Mesenchymal stem cell (in vitro differentiated cells and primary cell): Measurements from ENCODE around the gene ZNF471.

ENCODE experiments used
- DNase-seq: peaks from one replicate; pipeline ENCODE4 v3.0.0-alpha.2; 2013
- H2AFZ ChIP-seq: one replicate; pipeline ENCODE4 v1.6.1; 2013; ENCODE audit warnings: low read depth, mild to moderate bottlenecking, control low read depth, inconsistent platforms, low read length, moderate library complexity
- H2AK5ac ChIP-seq: 2 replicates; pipeline ENCODE4 v1.6.1; 2013; ENCODE audit warnings: low read length, moderate library complexity, mild to moderate bottlenecking, inconsistent platforms; ENCODE audit not compliant: severe bottlenecking
- H2BK120ac ChIP-seq: one replicate; pipeline ENCODE4 v1.6.1; 2013; ENCODE audit warnings: low read depth, mild to moderate bottlenecking, inconsistent platforms, low read length, moderate library complexity
- H2BK12ac ChIP-seq, 2 experiments: one replicate each; pipeline ENCODE4 v1.6.1; 2013; ENCODE audit warnings: inconsistent platforms in 2 of 2, low read length in 2 of 2, mild to moderate bottlenecking in 2 of 2, moderate library complexity in 2 of 2, control low read depth in 1 of 2
- H2BK15ac ChIP-seq: one replicate; pipeline ENCODE4 v1.6.1; 2013; ENCODE audit warnings: mild to moderate bottlenecking, low read depth, inconsistent platforms; ENCODE audit not compliant: poor library complexity, severe bottlenecking
- H2BK5ac ChIP-seq: 2 replicates; pipeline ENCODE4 v1.6.1; 2013; ENCODE audit warnings: low read depth, mild to moderate bottlenecking, low read length, control low read depth, inconsistent platforms; ENCODE audit not compliant: poor library complexity, severe bottlenecking
- H3K14ac ChIP-seq, 2 experiments: one replicate each; pipeline ENCODE4 v1.6.1; 2013; ENCODE audit warnings: inconsistent platforms in 2 of 2, low read length in 2 of 2, control low read depth in 1 of 2, mild to moderate bottlenecking in 1 of 2, moderate library complexity in 1 of 2
- H3K18ac ChIP-seq, 2 experiments: one replicate each; pipeline ENCODE4 v1.6.1; 2013; ENCODE audit warnings: inconsistent platforms in 2 of 2, low read length in 2 of 2, control low read depth in 1 of 2, low read depth in 1 of 2, mild to moderate bottlenecking in 1 of 2
- H3K23ac ChIP-seq, 2 experiments: one replicate each; pipeline ENCODE4 v1.6.1; 2013; ENCODE audit warnings: inconsistent platforms in 2 of 2, low read length in 2 of 2, mild to moderate bottlenecking in 2 of 2, moderate library complexity in 2 of 2, control low read depth in 1 of 2
- H3K27ac ChIP-seq: 2 replicates; pipeline ENCODE4 v1.5.1; 2013; ENCODE audit warnings: mild to moderate bottlenecking, moderate library complexity, low read length, control low read depth, inconsistent platforms; ENCODE audit not compliant: poor library complexity, severe bottlenecking
- H3K27me3 ChIP-seq, 2 experiments: 2 replicates each; pipeline versions ENCODE4 v1.6.1 to v1.7.0; 2013; ENCODE audit warnings: low read length in 2 of 2, mild to moderate bottlenecking in 2 of 2, moderate library complexity in 2 of 2, control low read depth in 1 of 2, inconsistent platforms in 1 of 2; ENCODE audit not compliant: control insufficient read depth in 1 of 2, insufficient read depth in 1 of 2
- H3K36me3 ChIP-seq, 2 experiments: 2 replicates each; pipeline versions ENCODE4 v1.6.1 to v1.7.0; 2013; ENCODE audit warnings: low read length in 2 of 2, control low read depth in 1 of 2, inconsistent platforms in 1 of 2, low read depth in 1 of 2, mild to moderate bottlenecking in 1 of 2; ENCODE audit not compliant: insufficient read depth in 2 of 2, control insufficient read depth in 1 of 2
- H3K4ac ChIP-seq, 2 experiments: one replicate each; pipeline ENCODE4 v1.6.1; 2013; ENCODE audit warnings: inconsistent platforms in 2 of 2, low read length in 2 of 2, mild to moderate bottlenecking in 2 of 2, moderate library complexity in 2 of 2, control low read depth in 1 of 2, low read depth in 1 of 2
- H3K4me1 ChIP-seq: 2 replicates; pipeline ENCODE4 v1.6.1; 2013; ENCODE audit warnings: low read depth, low read length, control low read depth; ENCODE audit not compliant: control insufficient read depth, insufficient read depth
- H3K4me2 ChIP-seq: 2 replicates; pipeline ENCODE4 v1.6.1; 2013; ENCODE audit warnings: low read length, mild to moderate bottlenecking, inconsistent platforms; ENCODE audit not compliant: poor library complexity, severe bottlenecking
- H3K4me3 ChIP-seq, 2 experiments: 2 replicates each; pipeline versions ENCODE4 v1.5.1 to v1.7.0; 2013; ENCODE audit warnings: low read length in 2 of 2, mild to moderate bottlenecking in 2 of 2, control low read depth in 1 of 2, low read depth in 1 of 2; ENCODE audit not compliant: insufficient read depth in 1 of 2
- H3K79me1 ChIP-seq: replicated peaks from 2 replicates; pipeline ENCODE4 v1.6.1; 2013; ENCODE audit warnings: mild to moderate bottlenecking, control low read depth, low read length, inconsistent platforms; ENCODE audit not compliant: poor library complexity, severe bottlenecking
- H3K9ac ChIP-seq: 2 replicates; pipeline ENCODE4 v1.7.0; 2013; ENCODE audit warnings: mild to moderate bottlenecking, low read length, moderate library complexity
- H3K9me3 ChIP-seq: 2 replicates; pipeline ENCODE4 v1.7.0; 2013; ENCODE audit warnings: mild to moderate bottlenecking, low read length; ENCODE audit not compliant: control insufficient read depth
- H4K8ac ChIP-seq: one replicate; pipeline ENCODE4 v1.6.1; 2013; ENCODE audit warnings: inconsistent platforms, mild to moderate bottlenecking, low read length, moderate library complexity
- H4K91ac ChIP-seq: one replicate; pipeline ENCODE4 v1.6.1; 2013; ENCODE audit warnings: mild to moderate bottlenecking, low read length, inconsistent platforms
- WGBS: methylation state at CpG from one replicate; pipeline ENCODE4 v1.1.7; 2013; ENCODE audit warnings: mixed read lengths; 5-methylcytosine and 5-hydroxymethylcytosine counted together

ZNF471 gene

DNA sequence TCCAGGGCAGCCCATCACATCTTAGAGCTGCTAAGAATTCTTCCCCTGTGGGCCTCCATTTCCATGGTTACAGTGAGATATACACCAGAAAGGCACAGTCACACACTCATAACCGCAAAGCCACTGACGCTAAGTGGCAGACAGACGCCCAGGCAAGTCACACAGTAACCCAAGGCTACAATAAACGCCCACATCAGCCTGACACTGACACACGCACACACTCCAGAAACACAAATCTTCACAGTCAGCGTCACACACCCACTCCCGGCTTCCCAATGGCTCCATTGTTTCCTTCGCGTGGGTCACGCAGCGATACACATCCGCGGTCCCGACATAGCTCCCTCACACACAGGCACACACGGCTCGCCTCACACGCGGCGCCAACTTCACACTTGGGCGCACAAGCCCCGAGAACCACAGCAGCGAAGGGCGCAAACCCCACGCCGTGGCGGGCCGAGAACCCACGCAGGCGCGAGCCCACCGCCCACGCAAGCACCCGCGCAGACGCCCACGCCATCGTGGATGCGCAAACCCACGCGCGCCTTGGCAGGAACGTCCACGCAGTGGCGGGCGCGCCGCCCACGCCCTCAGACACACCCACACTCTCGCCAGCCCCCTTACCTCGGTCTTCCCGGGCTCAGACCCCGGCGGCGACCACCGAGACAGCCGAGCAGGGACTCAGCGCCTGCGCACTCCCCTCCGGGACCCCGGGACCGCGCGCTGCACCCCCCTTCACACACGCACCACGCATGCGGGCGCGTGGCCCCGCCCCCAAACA, 30.8 kb upstream of the ZNF471 start, which contains the start of gene ZNF667:
ZNF667 (minus strand) TSS at position 695 of the 778 bp plus-strand sequence. CDS start 14,975 bp downstream, outside the sequence.
- peaks cover 14% of the 10 kb centered on the region for H3K4me1 ChIP-seq
- peak within 1 kb of the TSS; percentile 49 to 65 for H2BK12ac ChIP-seq
- peaks cover 35% of the 10 kb centered on the region for H3K9me3 ChIP-seq
- peak within 1 kb of the TSS; percentile 96 for H2AFZ ChIP-seq
- peaks cover 0 to 15% of the 10 kb centered on the region in 2 experiments for H3K36me3 ChIP-seq
- H3K27ac ChIP-seq = peak within 1 kb of the TSS; percentile 85
- peak within 1 kb of the TSS; percentile 89 for H3K4me2 ChIP-seq
- peak within 1 kb of the TSS; percentile 97 for H4K91ac ChIP-seq
- peaks cover 50% of the 10 kb centered on the region for H3K79me1 ChIP-seq
- peak within 1 kb of the TSS; percentile 4 to 39 for H3K14ac ChIP-seq
- no peaks in the 10 kb centered on the region for H3K27me3 ChIP-seq
- H3K4me3 ChIP-seq = peak within 1 kb of the TSS; percentile 90 to 100
- no peak within 1 kb of the TSS for H2BK120ac ChIP-seq
- WGBS = 2% methylated on average over 58 of the region's 69 CpGs
- peak within 1 kb of the TSS; percentile 20 to 96 for H3K23ac ChIP-seq
- DNase-seq = peak; percentile 94
- peak within 1 kb of the TSS; percentile 68 to 77 for H3K4ac ChIP-seq
- peak within 1 kb of the TSS; percentile 30 for H2BK15ac ChIP-seq
- H2AK5ac ChIP-seq = no peak within 1 kb of the TSS
- peak within 1 kb of the TSS; percentile 74 for H2BK5ac ChIP-seq
- peak within 1 kb of the TSS; percentile 93 for H3K9ac ChIP-seq
- peak within 1 kb of the TSS; percentile 95 to 96 for H3K18ac ChIP-seq
- H4K8ac ChIP-seq = peak within 1 kb of the TSS; percentile 94

DNA sequence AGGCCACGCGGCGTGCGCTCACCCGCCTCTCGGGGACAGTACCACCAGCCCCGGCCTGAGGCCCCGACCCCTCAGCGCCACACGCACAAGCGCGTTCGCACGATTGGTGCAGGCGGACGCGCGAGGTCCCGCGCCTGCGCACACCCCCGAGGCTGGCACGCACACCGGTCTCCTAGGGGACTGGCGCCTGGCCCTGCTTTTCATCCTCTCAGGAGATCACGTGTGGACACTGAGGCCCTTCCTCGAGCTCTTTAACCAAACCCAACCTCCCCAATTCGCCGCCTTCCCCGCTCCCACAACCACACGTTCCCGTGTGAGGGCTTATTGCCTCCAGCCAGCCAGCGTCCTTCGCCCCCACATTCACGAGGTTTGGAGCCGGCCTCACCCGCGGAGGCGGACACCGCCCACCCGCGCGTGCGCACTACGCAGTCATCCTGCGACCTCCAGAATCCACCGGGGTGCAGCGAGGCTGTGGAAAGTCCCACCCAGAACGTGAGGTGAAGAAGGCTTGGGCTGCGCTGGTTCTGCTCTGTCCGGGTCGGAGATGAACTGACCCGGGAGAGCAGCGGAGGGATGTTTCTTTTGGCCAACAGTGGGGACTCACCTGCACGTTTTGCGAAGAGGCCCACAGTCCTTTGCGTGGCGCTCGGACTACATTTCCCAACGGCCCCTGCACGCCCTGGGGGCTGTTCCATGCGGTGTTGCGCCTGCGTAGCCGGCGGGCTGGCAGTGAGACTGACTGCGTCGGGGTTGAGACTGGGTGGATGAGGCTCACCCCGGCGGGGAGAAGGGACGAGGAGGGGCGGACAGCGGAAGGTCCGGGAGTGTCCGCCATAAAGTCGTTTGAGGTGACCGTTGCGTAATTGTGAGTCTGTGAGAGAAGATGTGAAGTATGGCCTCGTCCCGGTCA, 30.0 kb upstream of the ZNF471 start:
- Histone ChIP-seq H3K79me1 (peaks cover 50% of the 10 kb centered on the region), H3K4ac (peak overlapping the region in 1 of 2 experiments; percentile 40), H3K9ac (peak overlapping the region; percentile 93), H2BK120ac (no peak overlapping the region), H2BK5ac (peak overlapping the region; percentile 35), H3K4me2 (peak overlapping the region; percentile 89), H3K4me1 (peaks cover 14% of the 10 kb centered on the region), H3K27ac (peak overlapping the region; percentile 85), H3K27me3 (no peaks in the 10 kb centered on the region), H3K18ac (peak overlapping the region; percentile 72 to 85), H4K8ac (peak overlapping the region; percentile 94), H3K4me3 (peak overlapping the region; percentile 90 to 100), H4K91ac (peak overlapping the region; percentile 92), H2AK5ac (no peak overlapping the region), H2BK15ac (peak overlapping the region; percentile 30), H2BK12ac (peak overlapping the region; percentile 14 to 65), H2AFZ (peak overlapping the region; percentile 96), H3K36me3 (peaks cover 0 to 8% of the 10 kb centered on the region in 2 experiments), H3K23ac (no peak overlapping the region), H3K9me3 (peaks cover 35% of the 10 kb centered on the region), H3K14ac (no peak overlapping the region)
- peak; percentile 95 for DNase-seq
- WGBS = under 1% methylated on average over 80 of the region's 80 CpGs

DNA sequence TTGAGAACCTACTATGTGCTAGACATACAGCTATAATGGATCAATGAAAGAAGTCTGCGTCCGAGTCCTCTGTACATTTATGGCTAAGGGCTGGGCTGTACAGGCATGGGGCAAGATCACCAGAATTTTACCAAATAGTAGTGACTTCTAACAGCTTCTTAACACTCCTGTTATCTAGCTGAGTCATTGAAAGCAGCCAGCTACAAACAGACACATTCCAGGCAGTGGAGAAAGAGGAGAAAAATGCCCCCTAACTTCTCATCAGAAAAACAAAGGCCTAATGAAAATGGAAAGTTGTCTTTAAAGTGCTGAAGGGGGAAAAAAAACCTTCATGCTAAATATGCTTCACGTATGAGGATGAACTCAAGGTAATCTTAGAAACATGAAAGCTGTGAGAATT, 16.3 kb upstream of the ZNF471 start:
- Histone ChIP-seq H3K23ac (no peak overlapping the region), H2BK15ac (no peak overlapping the region), H2AK5ac (no peak overlapping the region), H3K9ac (no peak overlapping the region), H2AFZ (no peak overlapping the region), H3K4me1 (no peaks in the 10 kb centered on the region), H4K91ac (no peak overlapping the region), H3K27me3 (no peaks in the 10 kb centered on the region), H3K4ac (no peak overlapping the region), H3K18ac (no peak overlapping the region), H3K36me3 (peaks cover 15 to 29% of the 10 kb centered on the region in 2 experiments), H3K14ac (no peak overlapping the region), H3K4me3 (no peak overlapping the region), H2BK5ac (no peak overlapping the region), H2BK120ac (no peak overlapping the region), H3K9me3 (peaks cover 86% of the 10 kb centered on the region), H4K8ac (no peak overlapping the region), H3K4me2 (no peak overlapping the region), H3K27ac (no peak overlapping the region), H3K79me1 (peaks cover 24% of the 10 kb centered on the region), H2BK12ac (no peak overlapping the region)
- WGBS = 70% methylated on average over 3 of the region's 3 CpGs
- DNase-seq = no peak
